ENCODE measurements around the gene MRTFA.

GRCh38 chr22:40633036-40633435 is 3.5 kb downstream of the MRTFA start:
- TF ChIP-seq, protein P1, sequence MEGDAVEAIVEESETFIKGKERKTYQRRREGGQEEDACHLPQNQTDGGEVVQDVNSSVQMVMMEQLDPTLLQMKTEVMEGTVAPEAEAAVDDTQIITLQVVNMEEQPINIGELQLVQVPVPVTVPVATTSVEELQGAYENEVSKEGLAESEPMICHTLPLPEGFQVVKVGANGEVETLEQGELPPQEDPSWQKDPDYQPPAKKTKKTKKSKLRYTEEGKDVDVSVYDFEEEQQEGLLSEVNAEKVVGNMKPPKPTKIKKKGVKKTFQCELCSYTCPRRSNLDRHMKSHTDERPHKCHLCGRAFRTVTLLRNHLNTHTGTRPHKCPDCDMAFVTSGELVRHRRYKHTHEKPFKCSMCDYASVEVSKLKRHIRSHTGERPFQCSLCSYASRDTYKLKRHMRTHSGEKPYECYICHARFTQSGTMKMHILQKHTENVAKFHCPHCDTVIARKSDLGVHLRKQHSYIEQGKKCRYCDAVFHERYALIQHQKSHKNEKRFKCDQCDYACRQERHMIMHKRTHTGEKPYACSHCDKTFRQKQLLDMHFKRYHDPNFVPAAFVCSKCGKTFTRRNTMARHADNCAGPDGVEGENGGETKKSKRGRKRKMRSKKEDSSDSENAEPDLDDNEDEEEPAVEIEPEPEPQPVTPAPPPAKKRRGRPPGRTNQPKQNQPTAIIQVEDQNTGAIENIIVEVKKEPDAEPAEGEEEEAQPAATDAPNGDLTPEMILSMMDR (conservative IDR thresholded peaks at IDR 0.05): no peak
- no peak for TF ChIP-seq ZFX (IDR thresholded peaks at IDR 0.05)
